HG03097 (cell line): Measurements from ENCODE around the gene NID1.
"Not testable (repeated sequence)": the region's sequence is repeated elsewhere in the genome, so short reads cannot be mapped to it uniquely, and the experiment has no call there.

Source experiments
- ATAC-seq: cut with Tn5 transposase; IDR thresholded peaks from one replicate; pipeline ENCODE4 v1.9.1; 2021; ENCODE audit not compliant: unreplicated experiment, low FRiP score

Gene NID1

DNA sequence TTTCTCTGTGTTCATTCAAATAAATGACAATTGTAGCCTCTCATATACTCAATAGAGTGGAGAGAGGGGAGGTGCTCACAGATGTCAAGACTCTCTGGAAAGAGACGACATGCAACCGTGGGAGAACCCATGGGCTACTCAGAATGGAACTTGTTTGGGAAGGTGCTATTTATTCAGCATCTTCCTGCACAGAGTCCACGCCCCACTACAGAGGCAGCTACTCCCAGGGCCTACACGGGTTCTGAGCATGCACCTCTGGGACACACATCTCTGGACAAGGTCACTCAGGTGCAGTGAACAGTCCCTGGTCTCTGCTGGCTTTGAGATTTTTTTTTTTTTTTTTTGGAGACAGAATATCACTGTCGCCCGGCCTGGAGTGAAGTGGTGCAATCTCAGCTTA, 64.1 kb downstream of the NID1 start:
- no peak for ATAC-seq

DNA sequence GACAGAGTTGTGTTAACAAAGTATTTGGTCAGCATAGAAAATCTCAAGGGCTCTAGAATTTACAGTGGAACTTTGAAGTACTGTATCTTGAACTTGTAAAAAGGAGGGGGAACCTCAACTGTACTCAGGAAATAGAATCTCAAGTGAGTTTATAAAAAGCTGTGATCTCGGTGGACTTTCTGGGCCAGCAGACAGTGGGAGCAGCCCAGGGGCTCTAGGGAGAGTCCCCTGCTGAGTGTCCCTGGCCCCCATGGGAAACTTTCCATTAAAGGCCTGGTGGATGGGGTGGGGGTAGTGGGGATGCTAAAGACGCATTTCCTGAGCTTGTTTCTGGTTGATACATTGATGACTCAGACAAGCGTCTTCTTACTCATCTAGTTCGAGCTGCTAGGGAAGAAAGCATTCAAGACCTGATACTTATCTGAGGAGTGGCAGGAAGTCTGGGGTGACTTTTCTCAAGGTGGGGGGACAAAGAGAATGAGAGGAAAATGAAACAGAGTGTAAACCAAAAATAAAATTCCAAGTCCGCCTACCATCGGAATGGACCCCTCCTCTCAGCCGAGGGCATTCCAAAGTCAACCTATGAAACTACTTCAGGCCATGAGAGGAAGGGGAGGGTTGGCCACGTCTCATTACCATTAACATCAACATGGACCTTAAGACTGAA, 65.5 kb downstream of the NID1 start:
- peak; percentile 78 for ATAC-seq

DNA sequence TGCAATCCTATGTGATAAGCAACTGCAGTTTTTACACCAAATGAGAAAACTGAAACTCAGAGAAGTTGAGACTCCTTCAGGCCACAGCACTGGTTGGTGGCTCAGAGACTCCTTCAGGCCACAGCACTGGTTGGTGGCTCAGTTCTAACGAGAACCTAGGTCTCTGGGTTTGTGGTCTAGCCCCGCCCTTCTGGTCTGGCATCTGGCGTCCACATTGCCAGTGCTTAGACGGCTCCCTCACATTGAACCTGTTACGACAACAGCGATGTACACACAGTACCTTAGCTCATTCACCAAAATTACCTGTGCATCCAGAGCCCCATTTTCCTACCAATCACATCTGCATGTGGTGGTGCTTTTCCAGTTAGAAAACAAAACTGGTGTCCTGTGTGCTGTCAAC, 66.1 kb downstream of the NID1 start:
- peak; percentile 20 for ATAC-seq

DNA sequence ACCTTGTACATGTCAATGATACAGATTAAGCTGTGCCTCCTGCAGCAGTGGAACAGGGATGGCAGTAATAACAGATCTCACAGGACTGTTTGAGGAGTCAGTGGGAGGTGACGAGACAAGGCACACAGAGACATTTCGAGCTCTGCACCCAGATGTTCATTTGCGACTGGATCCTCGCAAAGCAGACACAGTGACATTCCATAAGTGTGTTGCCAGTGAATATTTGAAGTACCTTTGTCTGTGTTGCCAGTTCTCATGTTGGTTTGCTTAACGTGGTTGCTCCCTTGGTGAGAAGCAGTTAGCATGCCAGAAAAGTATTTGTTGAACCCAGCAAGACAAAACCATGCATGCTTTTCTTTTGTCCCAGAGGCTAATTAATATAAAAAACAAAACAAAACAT, 67.0 kb downstream of the NID1 start:
- no peak for ATAC-seq

DNA sequence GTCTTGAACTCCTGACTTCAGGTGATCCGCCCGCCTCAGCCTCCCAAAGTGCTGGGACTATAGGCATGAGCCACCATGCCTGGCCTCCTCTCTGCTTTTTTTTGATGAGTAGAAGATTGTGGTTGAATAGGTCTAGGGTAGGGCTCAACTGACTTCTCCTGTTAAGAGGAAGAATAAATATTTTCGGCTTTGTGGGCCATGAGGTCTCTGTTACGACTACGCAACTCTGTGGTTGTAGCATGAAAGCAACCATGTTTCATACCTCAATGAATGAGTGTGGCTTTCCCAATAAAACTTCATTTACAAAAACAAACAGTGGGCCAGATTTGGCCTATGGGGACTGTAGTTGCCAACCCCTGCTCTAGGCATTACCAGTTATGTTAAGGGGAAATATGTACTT, 67.8 kb downstream of the NID1 start:
- ATAC-seq = no peak

DNA sequence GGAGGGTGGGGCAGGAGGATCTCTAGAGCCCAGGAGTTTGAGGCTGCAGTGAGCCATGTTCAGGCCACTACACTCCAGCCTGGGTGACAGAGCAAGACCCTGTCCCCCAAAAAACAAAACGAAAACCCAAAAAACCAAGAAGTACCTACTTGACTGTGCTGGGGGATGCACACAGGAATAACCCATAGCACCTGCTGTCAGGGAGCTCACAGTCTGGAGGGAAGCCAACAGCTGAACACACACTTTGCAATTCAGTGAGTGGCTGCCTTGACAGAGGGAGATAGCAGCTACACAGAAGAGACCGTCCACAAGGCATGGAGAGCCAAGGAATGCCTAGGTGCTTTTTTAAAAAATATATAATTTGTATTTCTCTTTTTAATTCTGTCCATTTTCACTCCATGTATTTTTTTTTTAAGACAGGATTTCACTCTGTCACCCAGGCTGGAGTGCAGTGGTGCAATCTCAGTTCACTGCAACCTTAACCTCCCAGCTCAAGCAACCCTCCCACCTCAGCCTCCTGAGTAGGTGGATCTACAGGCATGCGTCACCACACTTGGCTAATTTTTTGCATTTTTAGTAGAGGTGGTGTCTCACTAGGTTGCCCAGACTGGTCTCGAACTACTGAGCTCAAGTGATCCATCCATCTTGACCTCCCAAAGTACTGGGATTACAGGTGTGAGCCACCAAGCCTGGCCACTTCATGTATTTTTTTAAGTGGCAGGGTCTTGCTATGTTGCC, 68.7 kb downstream of the NID1 start:
- no peak for ATAC-seq

DNA sequence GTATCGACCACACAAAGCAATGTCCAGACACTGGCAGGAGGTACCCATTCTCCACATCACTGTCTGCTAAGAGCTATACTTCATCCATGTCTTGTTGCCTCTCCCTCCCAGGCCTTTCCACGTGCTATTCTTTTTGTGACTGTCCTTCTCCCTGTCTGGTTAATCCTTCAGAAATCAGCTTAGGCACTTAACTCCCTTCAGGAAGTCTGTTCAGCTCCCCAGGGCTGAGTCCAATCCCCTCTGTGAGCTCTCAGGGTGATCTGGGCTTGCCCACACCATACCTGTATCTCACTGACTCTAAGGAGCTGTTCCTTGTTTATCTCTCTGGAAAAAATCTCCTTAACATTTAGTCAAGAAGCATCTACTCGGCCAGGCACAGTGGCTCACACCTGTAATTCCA, 69.4 kb downstream of the NID1 start:
- ATAC-seq = no peak

DNA sequence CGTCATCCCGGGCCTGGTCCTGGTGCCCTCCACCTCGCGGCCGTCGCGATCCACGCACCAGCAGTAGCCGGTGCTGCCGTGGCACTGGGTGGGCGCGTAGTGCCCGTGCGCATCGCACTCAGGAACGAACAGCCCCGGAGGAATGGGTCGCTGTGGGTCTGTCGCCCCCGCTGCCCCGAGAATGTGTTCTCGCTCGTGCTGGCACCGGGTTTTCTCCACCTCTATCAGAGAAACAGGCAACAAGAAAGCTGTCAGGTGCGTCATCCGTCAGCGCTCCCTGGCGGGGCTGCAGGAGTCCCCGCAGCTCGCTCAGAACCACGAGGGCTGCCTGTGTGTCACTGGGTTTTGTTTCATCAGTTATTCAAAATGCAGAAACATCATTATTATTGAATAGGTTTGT, 71.2 kb downstream of the NID1 start:
- ATAC-seq = no peak

DNA sequence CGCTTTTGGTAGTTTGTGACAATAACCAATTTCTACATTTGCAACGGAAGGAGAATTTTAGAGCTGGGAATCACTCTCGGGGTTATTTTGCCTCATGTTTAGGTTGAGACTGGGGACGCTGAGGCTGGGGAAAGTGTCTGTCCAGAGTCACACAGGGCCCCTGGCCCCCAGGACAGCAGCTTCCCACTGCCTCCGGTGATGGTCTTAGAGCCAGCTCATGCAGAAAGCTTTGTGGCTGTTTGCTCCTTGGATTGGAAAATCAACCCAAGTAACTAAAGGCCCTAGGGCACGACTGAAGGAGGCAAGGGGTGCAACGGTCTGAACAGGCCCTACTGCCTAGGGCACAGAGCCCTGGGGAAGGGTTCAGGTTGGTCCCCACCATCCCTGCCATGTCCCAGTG, 72.0 kb downstream of the NID1 start:
- no peak for ATAC-seq

DNA sequence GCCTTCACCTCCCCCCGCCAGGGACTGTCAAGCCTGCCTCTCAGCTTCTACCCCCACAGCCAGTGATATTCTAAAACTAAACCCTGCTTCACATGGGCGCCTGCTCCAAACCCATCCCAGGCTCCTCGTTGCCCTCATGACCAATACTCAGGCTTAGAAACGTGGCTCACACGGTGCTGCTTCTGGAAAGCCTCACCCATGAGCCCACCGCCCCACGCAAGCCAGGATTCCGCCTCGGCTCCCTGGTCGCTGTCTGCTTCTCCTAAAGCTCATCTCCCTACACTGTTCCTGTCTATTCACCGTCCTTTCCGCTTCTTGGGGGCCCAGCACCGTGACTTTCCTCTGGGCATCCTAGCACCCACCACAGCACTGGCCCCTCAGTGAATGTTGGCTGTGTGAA, 72.5 kb downstream of the NID1 start:
- ATAC-seq = no peak

DNA sequence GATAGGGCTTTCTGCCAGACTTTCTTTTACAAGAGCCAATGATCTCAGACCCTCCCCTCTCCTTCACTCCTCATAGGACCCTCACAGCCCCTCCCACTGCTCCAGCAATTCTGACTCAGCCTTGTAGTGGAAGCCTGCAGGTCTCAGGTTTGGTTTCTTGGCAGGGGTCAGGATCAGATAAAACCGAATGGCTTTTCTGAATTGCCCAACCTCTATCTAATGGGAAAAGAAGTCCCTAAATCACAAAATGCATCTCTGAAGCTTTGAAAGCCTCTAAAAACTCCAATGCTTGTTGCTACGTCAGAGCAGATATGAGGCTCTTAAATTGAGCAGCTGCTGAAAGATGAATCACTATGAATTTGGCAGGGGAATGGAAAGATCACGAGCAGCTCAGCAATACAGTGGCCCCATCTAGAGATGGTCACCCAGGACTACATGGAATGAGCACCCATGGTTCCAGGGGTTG, 74.5 kb downstream of the NID1 start:
- no peak for ATAC-seq

DNA sequence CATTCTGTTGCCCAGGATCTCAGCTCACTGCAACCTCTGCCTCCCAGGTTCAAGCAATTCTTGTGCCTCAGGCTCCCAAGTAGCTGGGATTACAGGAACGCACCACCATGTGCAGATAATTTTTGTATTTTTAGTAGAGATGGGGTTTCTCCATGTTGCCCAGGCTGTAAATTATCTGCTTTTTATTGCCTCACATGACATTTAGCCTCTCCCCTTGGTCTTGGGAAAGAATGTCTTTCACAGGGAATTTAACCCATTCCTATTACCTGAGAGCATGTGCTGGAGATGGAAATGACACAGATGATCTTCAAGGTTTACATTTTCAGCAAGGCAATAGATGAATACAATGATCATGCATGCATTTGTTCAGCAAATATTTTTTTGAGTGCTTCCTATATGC, 75.8 kb downstream of the NID1 start:
- ATAC-seq = no peak

DNA sequence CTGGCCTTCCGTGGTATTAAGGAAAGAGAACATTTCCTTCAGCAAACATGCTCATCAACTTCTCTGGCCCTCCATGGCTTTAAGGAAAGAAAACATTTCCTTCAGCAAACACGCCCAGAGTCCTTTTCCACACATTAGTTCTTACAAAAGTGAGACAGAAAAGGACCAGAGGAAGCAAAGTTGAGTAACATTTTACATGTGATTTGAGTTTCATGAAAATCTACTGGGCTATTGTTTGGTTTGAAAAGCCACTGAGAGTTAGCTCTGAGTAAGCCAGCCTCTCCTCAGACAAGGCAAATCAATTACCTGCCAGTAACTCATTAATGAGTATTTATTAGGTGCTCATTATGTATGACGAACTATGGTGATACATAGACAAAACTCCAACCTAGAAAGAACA, 78.0 kb downstream of the NID1 start:
- ATAC-seq = peak; percentile 76

DNA sequence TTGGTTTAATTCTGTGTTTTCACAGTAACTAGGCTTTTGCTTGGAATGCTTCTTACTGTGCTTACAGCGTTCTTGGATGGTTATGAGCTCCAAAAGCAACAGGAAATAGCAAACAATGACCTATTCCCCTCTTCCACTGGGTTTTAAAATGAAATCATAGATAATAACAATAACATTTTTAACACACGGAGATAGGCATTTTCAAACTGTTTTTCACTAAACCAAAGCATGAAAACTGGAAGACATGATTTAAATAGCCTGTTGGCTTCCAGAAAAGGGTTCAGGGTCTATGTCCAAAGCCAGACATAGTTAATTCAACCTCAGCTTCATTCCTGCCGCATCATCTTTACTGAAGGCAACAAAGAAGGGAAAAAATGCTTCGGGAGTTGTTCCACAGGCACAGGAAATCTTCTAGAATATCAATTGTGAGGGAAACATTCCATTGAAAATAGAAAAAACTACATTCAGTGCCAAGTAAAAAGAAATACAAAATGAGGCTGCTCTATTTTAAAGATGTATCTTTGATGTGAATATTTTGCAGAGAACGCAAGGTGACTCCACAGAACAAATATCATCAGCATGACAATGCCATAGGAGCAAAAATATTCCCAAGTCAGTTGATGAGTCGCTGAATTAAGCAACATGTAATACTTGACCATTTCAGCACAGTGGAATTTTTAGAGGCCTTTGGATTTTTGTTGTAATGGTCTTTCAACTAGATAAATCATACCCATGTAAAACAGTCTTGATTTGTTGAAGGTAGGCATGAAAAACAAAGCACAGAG, 80.7 kb downstream of the NID1 start:
- ATAC-seq = no peak

DNA sequence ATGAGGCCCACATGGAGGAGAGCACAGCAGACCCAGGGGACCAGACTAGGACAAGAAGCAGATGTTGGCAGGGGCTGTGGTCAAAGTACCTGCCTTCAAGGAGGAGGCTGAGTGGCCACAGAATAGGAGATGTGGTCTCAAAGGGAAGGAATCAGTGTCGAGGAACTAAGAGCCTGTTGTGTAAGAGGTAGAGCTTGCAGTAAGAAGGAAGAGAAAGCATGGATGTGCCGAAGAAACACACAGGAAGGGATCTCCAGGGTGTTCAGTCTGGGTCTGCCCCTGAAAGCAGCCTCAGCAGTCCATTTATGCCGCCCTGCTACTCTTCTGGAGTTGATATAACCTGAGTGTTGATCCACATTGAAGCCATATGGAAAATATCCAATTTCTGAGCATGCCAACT, 83.9 kb downstream of the NID1 start:
- no peak for ATAC-seq

DNA sequence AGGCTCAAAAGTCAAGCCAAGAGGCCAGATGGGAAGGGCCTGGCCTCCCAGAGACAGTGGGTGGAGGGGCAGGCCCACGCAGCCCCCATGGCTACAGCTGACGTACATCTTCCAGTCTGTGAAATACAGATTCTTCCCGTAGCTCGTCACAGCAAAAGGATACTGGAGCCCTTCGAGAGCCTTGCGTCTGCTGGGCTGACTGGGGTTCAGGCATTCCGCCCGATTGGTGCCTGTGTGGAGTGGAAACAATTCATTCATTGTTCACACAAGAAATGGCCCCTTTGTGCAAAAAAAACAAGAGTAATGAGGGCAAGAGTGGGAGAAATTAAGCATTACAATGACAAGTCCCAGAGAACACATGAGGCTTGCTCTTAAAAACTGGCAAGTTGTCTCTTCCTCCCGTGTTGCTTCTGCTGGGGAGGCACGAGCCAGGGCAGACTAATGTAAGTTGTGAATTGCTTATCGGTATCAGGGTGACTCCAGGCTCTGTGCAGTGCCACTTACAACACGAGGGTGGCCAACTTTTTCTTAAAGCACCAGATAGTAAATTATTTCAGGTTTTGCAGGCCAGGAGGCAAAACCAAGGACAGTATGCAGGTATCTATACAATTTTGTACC, 85.1 kb downstream of the NID1 start:
- ATAC-seq = no peak

DNA sequence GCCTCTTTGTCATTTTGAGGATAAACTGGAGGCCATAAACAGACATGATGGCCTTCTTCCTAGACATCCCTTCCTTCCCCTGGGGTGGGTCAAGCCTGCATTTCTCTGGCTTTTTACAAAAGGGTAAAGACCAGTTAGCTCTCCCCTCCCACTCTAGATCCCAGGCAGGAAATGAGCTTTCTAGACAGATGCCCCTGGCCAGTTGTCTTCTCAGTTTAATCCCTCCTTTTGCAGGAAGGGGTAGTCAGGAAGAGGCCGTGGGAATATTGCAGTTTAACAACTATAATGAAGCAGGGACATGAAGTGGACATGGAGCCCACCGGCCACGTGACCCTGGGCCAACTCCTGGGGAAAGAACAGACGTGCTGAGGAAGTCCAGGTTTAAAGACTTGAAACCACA, 85.7 kb downstream of the NID1 start:
- no peak for ATAC-seq

DNA sequence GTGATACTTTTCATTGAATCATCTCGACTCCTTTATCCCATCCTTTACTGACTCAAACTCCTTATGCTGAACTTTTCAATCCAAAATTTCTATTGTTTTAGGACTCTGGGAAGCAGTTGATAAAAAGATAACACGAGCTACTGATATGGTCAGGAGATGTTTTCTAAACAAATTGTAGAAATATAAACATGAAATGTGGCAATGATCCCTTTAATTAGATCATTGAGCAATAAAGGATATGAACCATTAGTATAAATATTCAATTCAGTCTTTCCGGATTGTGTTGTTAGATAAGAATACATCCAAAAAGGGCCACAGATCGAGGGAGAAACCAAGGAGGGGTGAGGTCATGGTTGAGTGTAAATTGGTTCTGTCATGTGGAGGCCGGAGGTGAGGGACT, 88.4 kb downstream of the NID1 start:
- no peak for ATAC-seq

DNA sequence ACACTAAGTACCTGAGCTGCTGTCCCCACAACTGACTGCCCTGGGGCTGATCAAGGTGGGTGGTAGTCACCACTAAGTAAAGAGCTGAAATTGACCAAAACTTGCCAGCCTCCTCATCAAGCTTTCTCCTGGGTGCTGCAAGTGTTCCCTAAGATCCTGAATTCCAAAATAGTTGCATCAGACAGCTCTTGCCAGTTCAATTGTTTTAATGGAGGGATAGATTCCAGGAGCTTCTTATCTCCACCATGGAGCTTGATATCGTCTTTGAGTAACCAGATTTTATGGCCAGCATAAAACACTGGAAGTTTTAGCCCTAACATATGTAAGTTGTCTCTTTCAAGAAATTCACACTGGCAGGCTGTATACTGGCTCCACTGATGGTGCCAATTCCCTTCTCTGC, 90.3 kb downstream of the NID1 start:
- ATAC-seq = no peak

DNA sequence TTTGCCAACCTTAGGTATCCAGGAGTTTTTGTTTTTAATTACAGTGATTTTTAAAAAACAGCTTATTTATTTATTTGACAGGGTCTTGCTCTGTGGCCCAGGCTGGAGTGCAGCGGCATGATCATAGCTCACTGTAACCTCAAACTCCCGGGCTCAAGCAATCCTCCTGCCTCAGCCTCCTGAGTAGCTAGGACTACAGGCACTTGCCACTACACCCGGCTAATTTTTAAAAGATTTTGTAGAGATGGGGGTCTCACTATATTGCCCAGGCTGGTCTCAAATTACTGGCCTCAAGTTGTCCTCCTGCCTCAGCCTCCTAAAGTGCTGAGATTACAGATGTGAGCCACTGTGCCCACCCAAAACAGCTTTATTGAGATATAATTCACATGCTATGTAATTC, 92.2 kb downstream of the NID1 start:
- ATAC-seq = not testable (repeated sequence)

DNA sequence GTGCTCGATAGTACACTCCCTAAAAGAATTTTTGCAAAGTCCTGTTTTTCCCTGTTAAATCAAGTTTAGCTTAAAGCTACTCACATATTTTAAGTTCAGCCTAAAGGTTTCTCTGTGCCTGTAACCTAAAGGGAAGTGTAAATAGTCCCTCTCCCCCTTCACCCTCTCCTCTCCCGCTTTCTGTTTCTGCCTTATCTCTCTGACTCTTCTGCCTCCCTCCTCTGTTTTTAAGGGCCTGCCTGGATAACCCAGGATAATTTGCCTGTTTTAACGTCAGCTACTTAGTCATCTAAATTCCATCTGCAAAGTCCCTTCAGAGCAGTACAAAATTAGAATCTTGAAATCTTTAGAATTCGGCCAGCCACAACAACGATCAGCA, 92.6 kb downstream of the NID1 start:
- peak; percentile 24 for ATAC-seq
